HG02798 (cell line): Measurements from ENCODE around the gene ZNF445.
"Not testable (repeated sequence)": the region's sequence is repeated elsewhere in the genome, so short reads cannot be mapped to it uniquely, and the experiment has no call there.

Experiments
- ATAC-seq: cut with Tn5 transposase; IDR thresholded peaks from one replicate; pipeline ENCODE4 v1.9.1; 2021; ENCODE audit warnings: mild to moderate bottlenecking; ENCODE audit not compliant: unreplicated experiment, poor library complexity

Gene ZNF445

GRCh38 chr3:44439499-44440295, 37.8 kb downstream of the ZNF445 start:
- ATAC-seq = peak; percentile 95

- ATAC-seq = no peak
Measured at GRCh38 chr3:44437800-44438199, 39.7 kb downstream of the ZNF445 start.

GRCh38 chr3:44436181-44436580, 41.3 kb downstream of the ZNF445 start:
- ATAC-seq = no peak

DNA sequence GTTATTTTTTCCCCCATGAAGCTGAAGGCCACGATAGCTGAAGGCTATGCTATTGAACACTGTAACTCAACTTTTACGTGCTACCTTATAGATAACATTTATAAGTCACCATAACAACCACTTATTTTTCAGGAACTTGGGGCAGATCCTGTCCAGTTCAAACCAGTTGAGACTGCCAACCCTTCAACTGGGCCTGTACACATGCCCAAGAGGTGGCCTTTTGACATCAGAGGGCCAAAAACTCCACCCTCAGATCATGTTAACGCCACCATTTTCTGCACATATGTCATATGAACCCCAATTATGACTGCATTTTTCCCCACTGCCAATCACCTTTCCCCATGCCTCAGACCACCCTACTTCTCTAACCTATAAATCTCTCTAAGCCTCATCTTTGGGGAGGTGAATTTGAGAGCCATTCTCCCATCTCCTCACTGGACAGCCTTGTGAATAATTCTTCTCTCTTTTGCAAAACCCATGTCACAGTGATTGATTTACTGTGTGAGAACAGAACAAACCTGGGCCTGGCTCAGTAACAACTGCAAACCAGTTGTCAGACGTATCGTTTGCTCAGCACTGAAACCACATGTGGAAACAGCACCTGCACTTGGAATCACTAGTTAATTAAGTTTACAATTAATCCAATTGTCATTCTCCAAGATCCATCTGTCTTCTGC, 42.5 kb downstream of the ZNF445 start:
- no peak for ATAC-seq

GRCh38 chr3:44430466-44430865, 47.0 kb downstream of the ZNF445 start:
- ATAC-seq = no peak

DNA sequence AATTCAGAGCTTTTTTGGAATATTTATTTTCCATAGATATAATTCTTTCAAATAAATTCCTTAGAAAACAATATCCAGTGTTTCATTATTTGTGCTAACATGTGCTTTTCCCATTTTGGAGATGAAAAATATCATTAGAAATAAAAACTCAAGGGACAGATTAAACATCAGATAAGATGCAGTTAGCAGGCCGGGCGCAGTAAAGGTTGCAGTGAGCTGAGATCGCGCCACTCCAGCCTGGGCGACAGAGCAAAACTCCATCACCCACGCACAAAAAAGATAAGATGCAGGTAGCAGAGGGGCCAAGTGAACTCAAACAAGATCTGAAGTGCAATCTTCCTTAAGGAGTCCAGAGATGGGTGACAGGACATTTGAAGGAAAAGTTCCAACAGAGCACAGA, 48.0 kb downstream of the ZNF445 start:
- ATAC-seq = no peak

DNA sequence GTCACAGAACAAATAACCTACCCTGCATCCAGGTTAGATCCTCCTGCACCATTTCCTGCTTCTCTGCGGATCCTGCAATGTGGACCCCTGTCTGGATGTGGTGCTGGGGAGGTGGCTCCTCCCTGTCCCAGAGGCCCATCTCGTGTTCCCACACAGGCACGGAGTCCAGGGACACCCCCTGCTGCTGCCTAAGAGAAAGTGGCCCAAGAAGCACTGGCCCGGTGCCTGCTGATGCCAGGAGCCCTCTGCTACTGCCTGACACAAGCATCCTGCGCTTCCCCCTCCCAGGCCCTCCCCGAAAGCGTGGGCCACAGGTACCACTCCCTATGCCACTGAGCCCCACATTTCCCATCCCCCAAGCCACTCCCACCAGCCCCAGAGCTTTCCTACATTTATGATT, 48.6 kb downstream of the ZNF445 start:
- ATAC-seq = no peak

DNA sequence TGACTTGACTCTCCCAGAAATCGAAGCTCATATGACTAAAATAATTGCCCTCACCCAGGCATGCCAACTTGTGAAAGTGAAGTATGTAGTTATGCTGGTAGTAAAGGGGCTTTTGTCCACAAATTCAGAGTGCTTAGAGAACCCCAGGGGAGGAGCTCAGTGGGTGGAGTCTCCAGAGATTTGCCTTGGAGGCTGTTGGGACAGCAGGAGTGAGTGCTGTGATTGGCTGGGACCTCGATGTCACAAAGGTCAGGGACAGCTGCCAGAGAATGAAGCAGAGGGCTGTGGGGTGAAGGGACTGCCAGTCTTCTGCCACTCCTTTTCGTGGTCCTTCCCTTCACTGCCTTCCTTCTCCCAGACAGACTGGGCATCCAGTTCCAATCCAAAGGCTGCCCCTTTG, 49.8 kb downstream of the ZNF445 start:
- no peak for ATAC-seq

DNA sequence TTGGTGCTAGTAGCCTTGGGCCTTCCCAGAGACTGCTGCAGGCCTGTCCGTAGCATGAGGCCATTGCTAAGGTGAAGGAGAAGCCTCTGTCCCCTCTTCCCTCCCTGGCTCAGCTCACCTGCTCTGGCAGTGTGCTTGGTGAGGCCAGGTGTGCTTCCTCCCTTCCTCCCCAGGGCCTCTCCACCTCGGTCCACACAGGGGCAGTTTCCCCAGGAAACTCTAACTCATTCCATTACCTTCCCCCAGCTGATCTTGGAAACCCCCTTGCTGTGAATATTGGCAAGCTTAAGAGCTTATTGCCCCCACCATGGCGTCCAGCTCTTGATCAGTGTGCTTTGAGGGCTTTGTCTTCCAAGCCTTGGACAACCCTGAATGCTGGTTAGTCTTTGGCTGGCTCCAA, 52.7 kb downstream of the ZNF445 start:
- no peak for ATAC-seq

- ATAC-seq = no peak
Measured at GRCh38 chr3:44421280-44421679, 56.2 kb downstream of the ZNF445 start.

DNA sequence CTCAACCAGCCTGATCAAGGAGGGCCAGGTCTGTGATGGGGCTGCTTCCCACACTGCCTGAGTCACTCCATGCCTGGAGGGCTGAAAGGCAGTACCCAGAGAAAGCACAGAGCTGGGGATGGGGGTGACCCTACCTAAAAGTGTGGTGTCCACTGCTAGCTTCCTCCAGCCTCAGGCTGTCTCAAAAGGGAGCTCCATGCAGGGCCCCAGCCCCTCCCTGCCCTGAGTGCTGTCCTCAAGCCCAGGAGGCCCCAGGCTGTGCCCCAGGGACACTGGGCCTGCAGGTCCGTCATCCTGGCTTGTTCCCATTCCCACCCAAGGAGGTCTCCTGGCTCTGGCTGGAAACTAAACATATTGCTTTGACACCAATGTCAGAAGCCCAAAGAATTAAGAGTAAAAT, 56.8 kb downstream of the ZNF445 start:
- no peak for ATAC-seq

GRCh38 chr3:44419923-44420650, 57.4 kb downstream of the ZNF445 start:
- ATAC-seq = no peak

- ATAC-seq = no peak
Measured at GRCh38 chr3:44419116-44419922, 58.2 kb downstream of the ZNF445 start.

DNA sequence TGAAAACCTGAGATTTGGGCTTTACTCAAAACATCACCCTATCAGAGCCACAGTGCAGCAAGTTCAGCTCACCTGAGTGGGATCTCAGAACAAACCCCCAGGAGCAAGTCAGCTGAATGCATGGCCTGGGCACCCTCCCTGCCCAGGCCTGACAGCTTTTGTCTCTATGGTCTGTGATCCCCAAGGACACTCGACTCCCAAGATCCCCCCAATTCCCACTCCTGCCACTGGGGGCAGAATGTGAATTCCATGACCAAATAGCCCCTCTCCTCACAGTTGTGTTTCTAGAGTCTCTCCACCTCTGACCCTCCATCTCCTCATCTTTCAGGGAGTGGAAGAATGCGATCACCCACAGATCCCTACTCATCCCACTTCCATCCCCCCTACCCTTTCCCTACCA, 58.9 kb downstream of the ZNF445 start:
- ATAC-seq = no peak

DNA sequence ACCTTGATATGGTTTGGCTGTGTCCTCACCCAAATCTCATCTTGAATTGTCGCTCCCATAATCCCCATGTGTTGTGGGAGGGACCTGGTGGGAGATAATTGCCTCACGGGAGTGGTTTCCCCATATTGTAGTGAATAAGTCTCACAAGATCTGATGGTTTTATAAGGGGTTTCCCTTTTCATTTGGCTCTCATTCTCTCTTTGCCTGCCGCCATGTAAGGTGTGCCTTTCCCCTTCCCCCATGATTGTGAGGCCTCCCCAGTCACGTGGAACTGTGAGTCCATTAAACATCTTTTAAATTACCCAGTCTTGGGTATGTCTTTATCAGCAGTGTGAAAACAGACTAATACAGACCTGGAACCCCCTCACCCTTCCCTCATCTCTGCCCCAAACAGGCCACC, 59.4 kb downstream of the ZNF445 start:
- not testable (repeated sequence) for ATAC-seq

DNA sequence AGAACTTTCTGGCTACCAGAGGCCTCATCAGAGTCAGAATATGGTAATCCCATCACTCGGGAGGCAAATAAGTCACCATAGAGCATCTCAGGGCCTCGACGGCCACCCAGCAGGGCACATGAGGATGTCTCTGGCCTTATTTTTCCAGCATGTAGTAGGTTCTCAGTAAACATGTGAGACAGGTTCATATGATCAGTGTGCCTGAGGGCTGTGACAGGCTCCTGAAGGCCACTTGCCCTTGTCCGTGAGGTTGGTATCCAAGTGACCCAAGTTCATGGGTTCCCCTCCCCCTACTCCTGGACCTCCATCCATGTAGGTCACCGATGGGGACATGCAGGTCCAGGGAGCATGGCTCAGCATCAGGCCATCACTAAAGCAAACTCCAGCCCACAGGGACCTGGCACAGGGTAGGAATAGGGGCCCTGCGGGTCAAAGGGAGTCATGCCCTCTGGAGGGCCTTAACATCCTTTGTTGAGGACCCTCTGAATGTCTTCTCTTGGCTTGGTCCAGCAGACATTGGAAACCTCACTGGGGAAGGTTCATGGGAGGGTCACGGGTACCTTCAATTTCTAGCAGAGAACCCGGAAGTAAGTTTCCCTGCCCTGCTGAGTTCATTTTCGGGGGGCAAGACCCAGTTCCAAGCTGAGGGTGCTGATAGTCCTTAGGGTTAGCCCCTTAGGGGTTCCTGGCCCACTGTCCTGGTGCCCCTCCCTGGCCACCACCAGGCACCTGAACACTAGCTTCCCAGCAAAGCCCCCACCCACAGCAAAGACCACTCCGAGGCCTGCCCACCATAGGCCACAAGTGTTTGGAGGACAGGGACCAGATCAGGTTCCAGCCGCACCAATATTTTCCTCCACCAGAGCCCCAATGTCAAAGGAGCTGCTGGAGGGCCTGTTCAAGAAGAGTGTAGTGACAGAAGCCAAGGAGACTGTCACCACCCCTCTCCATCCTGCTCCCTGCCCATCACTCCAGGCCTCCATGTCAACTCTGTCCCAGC, 61.1 kb downstream of the ZNF445 start:
- ATAC-seq = no peak

DNA sequence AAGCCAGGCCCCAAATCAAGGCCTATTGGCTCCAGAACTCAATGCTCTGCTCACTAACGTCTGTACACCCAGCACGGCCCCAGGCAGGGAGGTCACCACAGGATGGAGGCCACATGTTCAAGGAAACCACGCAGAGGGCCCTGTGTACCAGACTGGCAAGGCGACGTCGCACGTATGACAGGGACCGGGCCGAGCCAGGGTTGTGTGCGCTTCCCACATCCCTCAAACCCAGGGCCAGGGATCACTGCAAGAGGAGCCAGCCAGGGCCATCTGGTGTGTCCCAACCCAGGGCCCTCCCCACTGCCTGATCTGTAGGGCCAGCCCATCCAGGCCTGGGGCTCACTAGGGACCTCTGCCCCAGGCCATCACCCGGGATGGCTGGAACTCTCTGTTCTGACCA, 62.0 kb downstream of the ZNF445 start:
- ATAC-seq = no peak

DNA sequence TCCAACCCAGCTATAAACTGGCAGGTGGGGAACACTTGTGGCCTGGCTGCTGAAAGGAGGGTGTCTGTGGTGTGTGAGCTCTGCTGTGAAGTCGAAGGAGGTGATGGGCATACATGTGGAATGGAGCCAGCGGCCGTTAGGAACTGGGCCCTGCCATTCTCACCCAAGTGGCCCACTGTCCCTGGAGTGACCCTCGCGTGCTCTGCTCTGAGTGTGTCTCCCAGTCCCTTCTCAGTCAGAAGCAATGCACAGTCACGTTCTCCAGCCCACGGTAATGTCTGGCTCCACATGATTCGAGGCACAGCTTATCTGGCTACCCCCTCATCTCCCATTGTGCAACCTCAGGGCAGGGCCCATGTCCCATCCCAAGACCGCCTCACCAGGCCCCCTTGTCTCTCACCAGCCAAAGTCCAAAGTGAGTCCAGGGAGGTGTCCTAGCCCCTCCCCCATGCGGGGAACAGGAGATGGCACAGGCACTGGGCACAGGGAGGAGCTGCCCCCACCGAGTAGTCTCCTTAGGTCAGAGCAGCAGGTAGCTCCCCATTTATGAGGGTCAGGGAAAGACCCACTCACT, 62.9 kb downstream of the ZNF445 start:
- ATAC-seq = no peak

GRCh38 chr3:44412365-44412764, 65.1 kb downstream of the ZNF445 start:
- ATAC-seq = no peak
